GM12872 (cell line): Measurements from ENCODE around the gene DNAJB1.
A peak's percentile ranks its signal among the peaks of the same experiment; 100 is the strongest.

Source experiments
- TF ChIP-seq, protein P1 (sequence below): IDR thresholded peaks from 3 replicates; pipeline ENCODE4 v1.5.1; 2011; ENCODE audit warnings: low read depth, mild to moderate bottlenecking, low read length, moderate library complexity; ENCODE audit not compliant: insufficient read depth

The DNAJB1 gene

DNA sequence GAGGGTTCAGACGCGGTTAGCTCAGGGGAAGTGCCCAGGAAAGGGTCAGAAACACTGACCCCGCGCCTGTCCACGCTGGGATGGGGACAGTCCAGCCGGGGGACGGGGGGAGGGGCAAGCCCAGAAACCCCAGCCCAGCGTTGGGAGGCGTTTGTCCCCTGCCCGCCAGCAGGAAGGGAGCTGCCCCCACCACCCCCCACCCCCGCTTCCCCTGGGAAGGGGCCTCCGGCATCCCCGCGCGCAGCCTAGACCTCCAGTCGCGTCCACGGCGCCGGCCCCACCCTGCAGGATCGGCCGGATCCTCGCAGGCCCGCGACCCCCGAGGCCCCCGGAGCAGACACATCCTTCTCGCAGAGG is 22.5 kb downstream of the DNAJB1 start:
- TF ChIP-seq, protein P1, sequence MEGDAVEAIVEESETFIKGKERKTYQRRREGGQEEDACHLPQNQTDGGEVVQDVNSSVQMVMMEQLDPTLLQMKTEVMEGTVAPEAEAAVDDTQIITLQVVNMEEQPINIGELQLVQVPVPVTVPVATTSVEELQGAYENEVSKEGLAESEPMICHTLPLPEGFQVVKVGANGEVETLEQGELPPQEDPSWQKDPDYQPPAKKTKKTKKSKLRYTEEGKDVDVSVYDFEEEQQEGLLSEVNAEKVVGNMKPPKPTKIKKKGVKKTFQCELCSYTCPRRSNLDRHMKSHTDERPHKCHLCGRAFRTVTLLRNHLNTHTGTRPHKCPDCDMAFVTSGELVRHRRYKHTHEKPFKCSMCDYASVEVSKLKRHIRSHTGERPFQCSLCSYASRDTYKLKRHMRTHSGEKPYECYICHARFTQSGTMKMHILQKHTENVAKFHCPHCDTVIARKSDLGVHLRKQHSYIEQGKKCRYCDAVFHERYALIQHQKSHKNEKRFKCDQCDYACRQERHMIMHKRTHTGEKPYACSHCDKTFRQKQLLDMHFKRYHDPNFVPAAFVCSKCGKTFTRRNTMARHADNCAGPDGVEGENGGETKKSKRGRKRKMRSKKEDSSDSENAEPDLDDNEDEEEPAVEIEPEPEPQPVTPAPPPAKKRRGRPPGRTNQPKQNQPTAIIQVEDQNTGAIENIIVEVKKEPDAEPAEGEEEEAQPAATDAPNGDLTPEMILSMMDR: no peak

DNA sequence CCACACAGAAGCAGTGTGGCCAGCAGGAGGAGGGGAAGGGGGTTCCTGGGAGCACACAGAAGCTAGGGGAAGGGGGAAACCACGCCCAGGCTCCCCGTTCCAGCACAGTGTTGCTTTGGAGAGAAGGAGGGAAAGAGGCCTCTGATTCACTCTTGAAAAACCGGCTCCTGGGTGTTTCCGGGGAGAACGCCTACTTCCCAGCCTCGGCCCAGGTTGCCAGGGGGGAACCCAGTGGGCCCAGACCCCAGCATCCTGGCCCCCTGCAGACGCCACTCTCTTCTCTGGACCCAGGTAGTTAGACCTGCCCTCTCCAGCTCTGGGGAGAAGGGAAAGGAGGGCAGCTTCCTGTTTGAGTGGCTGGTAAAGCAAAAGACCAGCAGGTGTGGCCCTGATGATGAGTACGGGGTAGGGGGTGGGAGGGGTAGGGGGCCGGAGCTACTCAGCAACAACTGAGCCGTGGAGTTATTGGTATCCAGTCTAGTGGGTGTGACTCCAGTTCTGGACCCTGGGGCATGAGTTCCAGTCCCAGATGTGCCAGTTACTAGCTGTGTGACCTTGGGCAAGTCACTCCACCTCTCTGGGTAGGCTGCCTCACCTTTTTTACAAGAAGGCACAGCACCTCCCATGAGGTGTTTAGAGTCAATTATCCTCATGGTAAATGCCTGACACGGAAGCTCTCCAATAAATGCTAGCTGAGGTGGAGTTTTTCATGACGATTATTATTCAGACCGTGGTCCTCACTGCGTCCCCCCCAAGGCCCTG is 23.1 kb downstream of the DNAJB1 start:
- TF ChIP-seq, protein P1: no peak

DNA sequence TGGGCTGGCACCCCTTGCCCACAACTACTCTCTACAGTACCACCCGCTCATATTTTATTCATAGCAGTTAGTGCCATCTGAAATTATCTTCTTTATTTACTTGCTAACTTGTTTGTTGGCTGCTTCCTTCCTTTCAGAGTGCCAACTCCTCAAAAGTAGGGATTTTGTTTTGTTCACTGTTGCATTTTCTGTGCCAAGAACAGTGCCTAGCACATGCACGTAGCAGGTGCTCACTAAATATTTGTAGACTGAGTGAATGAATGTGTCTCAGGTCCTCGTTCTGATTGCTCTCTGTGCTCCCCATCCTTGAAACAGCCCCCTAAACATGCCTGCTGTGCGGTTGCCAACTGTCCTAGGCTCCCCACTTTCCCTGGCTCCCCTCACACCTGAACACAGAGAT is 23.8 kb downstream of the DNAJB1 start:
- TF ChIP-seq, protein P1: no peak

DNA sequence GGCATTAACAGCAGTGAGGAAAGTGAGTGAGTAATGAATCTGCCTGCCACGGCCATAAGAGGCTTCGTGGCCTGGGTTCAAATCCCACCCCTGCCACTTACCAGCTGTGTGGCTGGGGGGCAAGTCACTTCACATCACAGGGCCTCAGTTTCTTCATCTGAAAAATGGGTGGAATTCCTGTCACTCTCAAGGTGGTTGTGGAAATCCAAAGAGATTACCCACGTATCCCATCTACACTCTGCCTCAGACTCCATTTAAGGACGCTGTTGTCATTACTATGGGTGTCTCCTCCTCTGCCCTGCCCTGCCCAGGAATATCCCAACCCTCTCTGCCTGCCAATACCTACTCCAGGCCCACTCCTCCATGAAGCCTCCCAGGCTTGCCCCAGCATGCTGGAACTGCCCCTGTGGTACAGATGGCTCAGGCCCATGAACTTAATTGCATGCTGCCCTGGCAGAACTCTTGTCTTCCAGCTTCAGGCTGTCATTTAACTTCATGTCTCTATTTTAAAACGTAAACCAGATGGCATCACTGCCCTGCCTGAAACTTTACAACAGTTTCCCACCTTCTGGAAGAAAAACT is 25.4 kb downstream of the DNAJB1 start:
- TF ChIP-seq, protein P1: no peak

DNA sequence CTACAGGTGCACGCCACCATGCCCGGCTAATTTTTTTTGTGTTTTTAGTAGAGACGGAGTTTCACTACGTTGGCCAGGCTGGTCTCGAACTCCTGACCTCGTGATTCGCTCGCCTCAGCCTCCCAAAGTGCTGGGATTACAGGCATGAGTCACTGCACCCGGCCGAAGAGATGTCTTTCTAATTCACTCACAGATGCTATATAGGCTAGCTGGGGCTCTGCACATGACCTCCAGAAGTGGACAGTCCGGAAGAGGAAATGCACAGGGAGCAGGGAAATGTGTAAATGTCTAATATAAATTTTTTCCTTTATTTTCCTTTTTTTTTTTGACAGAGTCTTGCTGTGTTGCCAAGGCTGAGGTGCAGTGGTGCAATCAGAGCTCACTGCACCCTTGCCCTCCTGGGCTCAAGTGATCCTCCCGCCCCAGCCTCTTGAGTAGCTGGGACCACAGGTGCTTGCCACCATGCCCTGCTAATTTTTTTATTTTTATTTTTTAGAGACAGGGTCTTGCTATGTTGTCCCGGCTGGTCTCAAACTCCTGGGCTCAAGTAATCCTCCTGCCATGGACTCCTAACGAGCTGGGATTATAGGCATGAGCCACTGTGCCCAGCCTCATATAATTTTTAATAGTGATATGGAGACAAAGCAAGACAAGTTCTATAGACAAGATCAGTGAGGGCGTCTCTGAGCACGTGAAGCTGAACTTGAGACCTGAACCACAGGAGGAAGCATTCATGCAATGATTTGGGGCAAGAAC is 30.6 kb downstream of the DNAJB1 start:
- TF ChIP-seq, protein P1: no peak

DNA sequence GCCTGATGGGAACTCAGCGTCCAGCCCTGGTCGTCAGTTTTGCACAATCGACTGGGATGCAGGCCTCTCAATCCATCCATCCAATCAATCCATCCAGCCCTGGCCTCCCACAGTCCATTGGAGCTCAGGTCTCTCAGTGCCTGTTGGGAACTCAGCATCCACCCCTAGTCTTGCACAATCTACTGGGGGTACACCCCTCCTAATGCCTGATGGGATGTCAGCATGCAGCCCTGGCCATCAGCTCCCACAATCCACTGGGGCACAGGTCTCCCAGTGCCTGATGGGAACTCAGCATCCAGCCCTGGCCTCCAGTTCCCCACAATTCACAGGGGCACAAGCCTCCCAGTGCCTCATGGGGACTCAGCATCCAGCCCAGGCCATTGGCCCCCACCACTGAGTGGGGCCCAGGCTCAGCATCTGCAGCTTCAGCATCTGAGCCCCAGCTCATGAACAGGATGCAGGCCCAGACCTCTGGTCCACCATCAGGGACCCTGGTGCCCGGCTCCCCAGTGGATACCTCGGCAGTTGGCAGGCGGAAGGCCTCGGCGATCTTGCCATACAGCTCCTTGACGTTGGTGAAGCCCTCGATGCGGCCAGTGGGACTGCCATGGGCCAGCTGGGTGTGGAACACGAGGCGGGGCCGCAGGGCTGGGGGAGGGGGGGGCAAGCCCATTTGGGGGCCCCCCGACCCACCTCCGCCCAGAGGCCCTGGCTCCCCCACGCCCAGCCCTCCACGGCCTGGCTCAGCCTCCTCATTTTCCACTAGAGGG is 35.8 kb downstream of the DNAJB1 start:
- TF ChIP-seq, protein P1: no peak

DNA sequence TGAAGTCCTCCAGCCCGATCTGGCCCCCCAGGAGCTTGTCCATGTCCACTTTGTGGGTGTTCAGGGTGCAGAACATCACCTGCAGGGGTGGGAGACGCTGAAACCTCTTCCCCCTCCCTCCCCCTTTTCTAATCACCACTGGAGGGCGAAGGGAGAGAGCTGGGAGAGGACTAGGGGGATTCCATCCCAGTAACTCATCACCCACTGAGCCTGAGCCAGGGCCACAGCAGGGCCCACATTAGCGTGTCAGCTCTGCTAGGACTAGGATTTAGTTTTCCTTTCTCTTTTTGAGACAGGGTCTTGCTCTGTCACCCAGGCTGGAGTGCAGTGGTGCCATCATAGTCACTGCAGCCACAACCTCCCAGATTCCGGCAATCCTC is 37.5 kb downstream of the DNAJB1 start:
- TF ChIP-seq, protein P1: 0 out of 3 replicates have a peak, but pooled peaks have one; percentile 2
